ENCODE results near the gene C3. TPM values are rescaled to one million over a fixed set of nuclear protein-coding genes. Genes with fewer than 3 reads are reported as not detected.

Gene C3
- polyA plus RNA-seq, 2 of the 4 experiments (the other 2 are of a cell fraction): 45.4 to 70.9 TPM

GRCh38 chr19:6711078-6711361 is 9.4 kb downstream of the C3 start:
- DNase-seq (ENCODE audit: low read depth in 1 of 2, low spot score in 1 of 2): no peak
- no peak for ATAC-seq
- H3K4me1 ChIP-seq: no peaks in the 10 kb centered on the region
- H3K27ac ChIP-seq: no peak overlapping the region
- FAIRE-seq: no peak
- 78% methylated on average over 8 of the region's 9 CpGs for WGBS (ENCODE audit: missing lambda C conversion rate)
- H3K4me3 ChIP-seq: no peak overlapping the region
- no peaks in the 10 kb centered on the region for H3K9me3 ChIP-seq
- TF ChIP-seq RCOR1 (IDR thresholded peaks at IDR 0.05; ENCODE audit: low read depth, low read length): no peak
- TF ChIP-seq HOXB13 (CRISPR knock-in tag; IDR thresholded peaks at IDR 0.05; ENCODE audit: low read depth): no peak
- ChIA-PET POLR2A (no interaction called here), CTCF (no interaction called here)
- no peak overlapping the region for H3K4me2 ChIP-seq

- TF ChIP-seq EHF (CRISPR knock-in tag; IDR thresholded peaks at IDR 0.05) (no peak), RFX5 (IDR thresholded peaks at IDR 0.05) (no peak), CHD2 (IDR thresholded peaks at IDR 0.05; ENCODE audit: low read length, partially characterized antibody) (no peak), RNF2 (IDR thresholded peaks at IDR 0.05; ENCODE audit: borderline replicate concordance, low read depth) (no peak), EP300 (IDR thresholded peaks at IDR 0.05) (no peak), E2F6 (IDR thresholded peaks at IDR 0.05; ENCODE audit: borderline replicate concordance, low read depth) (no peak), RAD21 (conservative IDR thresholded peaks at IDR 0.05 in 1 of 2, IDR thresholded peaks at IDR 0.05 in 1 of 2) (no peak), ZC3H11A (IDR thresholded peaks at IDR 0.05) (no peak), GATA3 (IDR thresholded peaks at IDR 0.05; ENCODE audit: borderline replicate concordance) (no peak), ESRRA (IDR thresholded peaks at IDR 0.05; ENCODE audit: borderline replicate concordance, low read length) (no peak), PBX3 (IDR thresholded peaks at IDR 0.05) (no peak), FOXS1 (CRISPR knock-in tag; IDR thresholded peaks at IDR 0.05) (no peak), JUN (IDR thresholded peaks at IDR 0.05) (no peak), MAX (IDR thresholded peaks at IDR 0.05) (no peak), NPAS2 (CRISPR knock-in tag; IDR thresholded peaks at IDR 0.05; ENCODE audit: borderline replicate concordance) (no peak), CHD4 (IDR thresholded peaks at IDR 0.05; ENCODE audit: borderline replicate concordance) (no peak), CTCF (IDR thresholded peaks at IDR 0.05) (no peak), ZSCAN20 (CRISPR knock-in tag; IDR thresholded peaks at IDR 0.05) (no peak), POLR2A (IDR thresholded peaks at IDR 0.05; ENCODE audit: low read length) (no peak), CBX2 (IDR thresholded peaks at IDR 0.05; ENCODE audit: borderline replicate concordance, low read depth) (no peak)
- Histone ChIP-seq H3K4me1 (no peaks in the 10 kb centered on the region), H3K9me3 (no peaks in the 10 kb centered on the region), H3K27ac (no peak overlapping the region), H3K4me2 (no peak overlapping the region), H3K4me3 (no peak overlapping the region)
- WGBS (ENCODE audit: missing lambda C conversion rate): 73% methylated on average over 30 of the region's 30 CpGs
- no peak for ATAC-seq
- FAIRE-seq: no peak
- ChIA-PET POLR2A (no interaction called here), CTCF (no interaction called here)
- DNase-seq (ENCODE audit: low read depth in 1 of 2, low spot score in 1 of 2): no peak
These were observed 10.0 kb downstream of the C3 start for GRCh38 chr19:6710273-6711077.
